Erythroblast (primary cell): Measurements from ENCODE around the gene LRMDA.

Experiments
- GATA1 ChIP-seq: IDR thresholded peaks from 2 replicates; pipeline ENCODE4 v1.6.1; 2011; ENCODE audit warnings: low read depth, mild to moderate bottlenecking, control low read depth, low read length, moderate library complexity
- POLR2A ChIP-seq: IDR thresholded peaks from 2 replicates; pipeline ENCODE4 v1.6.1; 2011; ENCODE audit warnings: mild to moderate bottlenecking, low read length

GRCh38 chr10:75696536-75696935, 265.1 kb downstream of the LRMDA start:
- no peak for TF ChIP-seq POLR2A
- no peak for TF ChIP-seq GATA1
